Measurements from ENCODE around the gene UBE2L3.

DNA sequence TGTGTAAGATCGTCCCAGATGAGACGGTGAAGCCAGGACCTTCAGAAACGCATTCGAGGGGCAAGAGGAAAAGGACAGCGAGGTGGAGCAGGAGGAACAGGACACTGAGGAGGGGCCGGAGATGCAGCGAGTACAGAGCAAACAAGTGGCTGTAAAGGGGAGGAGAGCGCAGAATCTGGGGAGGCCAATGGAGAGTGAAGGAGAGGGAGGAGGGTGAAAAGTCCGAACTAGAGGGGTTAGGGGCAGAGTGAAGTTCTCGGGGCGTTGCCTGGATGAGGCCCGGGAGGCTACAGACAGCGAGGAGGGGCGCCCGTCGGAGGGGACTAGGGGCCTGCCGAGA is 89.5 kb downstream of the UBE2L3 start:
- no peak; the same call in 1 of the 2 replicates for TF ChIP-seq POLR2AphosphoS5 (IDR thresholded peaks at IDR 0.05; ENCODE audit: low read depth, low read length)
- no peak for TF ChIP-seq TAF1 (IDR thresholded peaks at IDR 0.05; ENCODE audit: low read depth, low read length)

Data from GM12891 (cell line).